HG02884 (cell line): Measurements from ENCODE around the gene MRPL2.
"Not testable (repeated sequence)": the region's sequence is repeated elsewhere in the genome, so short reads cannot be mapped to it uniquely, and the experiment has no call there.

Source experiments
- ATAC-seq: cut with Tn5 transposase; IDR thresholded peaks from one replicate; pipeline ENCODE4 v1.9.1; 2021; ENCODE audit warnings: mild to moderate bottlenecking, moderate library complexity; ENCODE audit not compliant: unreplicated experiment

The MRPL2 gene

DNA sequence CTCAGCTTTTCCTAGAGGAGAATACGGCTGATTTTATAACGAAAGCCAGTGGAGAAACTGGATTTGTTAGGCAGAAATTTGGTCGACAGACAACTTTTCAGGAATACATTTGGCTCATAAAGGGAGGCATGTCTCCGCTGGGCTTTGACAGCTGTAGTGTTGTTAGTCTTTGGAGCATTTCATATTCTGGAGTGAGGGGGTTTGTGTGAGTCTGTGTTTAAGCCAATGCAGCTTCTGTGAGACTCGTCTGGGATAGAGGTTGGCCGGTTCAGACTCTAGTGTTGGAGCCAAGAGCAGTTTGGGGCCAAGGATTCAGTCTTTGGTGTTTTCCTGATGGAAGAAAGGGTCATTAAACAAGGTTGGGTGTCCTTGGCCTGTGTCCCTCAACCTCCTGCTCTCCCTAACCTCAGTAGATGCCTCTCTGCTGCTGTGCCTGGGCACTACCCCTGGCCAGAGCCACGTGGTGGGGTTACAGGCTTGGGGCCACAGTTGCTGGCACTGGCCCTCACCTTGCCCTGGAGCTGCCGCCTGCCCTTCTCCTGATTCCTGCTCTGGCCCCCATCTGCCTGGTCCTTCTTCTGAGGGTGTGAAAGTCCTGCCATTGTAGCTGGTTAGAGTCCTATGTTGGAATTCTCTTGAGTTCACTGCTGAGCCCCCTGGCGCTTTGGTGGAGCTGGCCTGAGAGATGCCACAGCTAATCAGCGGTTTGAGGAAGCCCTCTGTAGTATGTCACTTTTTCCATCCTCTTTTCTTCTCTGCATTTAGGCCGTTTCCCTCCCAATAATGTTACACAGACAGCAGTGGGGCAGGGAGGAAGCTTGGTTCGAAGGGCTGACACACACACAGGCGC, 23.8 kb upstream of the MRPL2 start:
- ATAC-seq, result no peak

- not testable (repeated sequence) for ATAC-seq
These were observed 22.7 kb upstream of the MRPL2 start for GRCh38 chr6:43081922-43082321.

- no peak for ATAC-seq
These were observed 21.8 kb upstream of the MRPL2 start for GRCh38 chr6:43081043-43081442.

- no peak for ATAC-seq
These were observed 19.5 kb upstream of the MRPL2 start for GRCh38 chr6:43078691-43079090.

- no peak for ATAC-seq
These were observed 18.8 kb upstream of the MRPL2 start for GRCh38 chr6:43077981-43078511.

- no peak for ATAC-seq
These were observed 18.1 kb upstream of the MRPL2 start for GRCh38 chr6:43077333-43077809.

DNA sequence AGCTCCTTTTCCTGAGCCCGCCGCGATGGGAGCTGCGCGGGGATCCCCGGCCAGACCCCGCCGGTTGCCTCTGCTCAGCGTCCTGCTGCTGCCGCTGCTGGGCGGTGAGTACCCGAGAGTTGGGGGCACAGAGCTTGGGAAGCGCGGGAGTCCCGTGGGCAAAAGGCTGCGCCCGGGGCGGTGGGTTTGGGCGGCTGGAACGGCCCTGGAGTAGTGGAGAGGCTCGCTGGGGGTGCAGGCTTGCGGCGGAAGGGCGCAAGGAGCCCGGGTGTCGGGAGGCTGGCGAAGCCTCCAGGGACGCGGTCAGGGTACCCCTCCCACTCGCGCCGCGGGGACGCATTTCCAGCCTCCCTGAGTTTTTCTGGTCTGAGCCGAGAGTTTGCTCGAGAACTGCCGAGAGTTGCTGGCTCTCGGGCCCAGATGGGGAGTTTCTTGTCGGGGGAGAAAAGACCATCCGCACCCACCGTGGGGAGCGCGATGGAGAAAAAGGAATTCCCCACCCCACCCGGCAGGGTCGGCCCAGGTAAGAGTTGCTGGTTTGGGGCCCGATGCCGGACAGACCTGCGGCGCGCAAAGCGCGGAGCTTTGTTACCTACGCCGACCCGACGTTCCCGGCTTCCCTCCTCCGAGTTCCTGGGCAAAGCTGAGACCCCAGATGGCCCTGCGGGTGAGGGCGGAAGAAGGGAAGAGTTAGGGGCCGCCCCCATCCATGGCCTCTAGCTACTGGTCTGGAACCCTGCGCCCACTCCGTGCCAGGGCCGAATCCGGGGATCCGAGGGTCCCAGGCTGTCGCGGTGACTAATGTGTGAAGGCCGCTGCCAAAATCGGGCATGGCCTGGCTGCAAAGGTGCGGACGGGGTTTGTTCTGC, 17.5 kb upstream of the MRPL2 start:
- no peak for ATAC-seq

DNA sequence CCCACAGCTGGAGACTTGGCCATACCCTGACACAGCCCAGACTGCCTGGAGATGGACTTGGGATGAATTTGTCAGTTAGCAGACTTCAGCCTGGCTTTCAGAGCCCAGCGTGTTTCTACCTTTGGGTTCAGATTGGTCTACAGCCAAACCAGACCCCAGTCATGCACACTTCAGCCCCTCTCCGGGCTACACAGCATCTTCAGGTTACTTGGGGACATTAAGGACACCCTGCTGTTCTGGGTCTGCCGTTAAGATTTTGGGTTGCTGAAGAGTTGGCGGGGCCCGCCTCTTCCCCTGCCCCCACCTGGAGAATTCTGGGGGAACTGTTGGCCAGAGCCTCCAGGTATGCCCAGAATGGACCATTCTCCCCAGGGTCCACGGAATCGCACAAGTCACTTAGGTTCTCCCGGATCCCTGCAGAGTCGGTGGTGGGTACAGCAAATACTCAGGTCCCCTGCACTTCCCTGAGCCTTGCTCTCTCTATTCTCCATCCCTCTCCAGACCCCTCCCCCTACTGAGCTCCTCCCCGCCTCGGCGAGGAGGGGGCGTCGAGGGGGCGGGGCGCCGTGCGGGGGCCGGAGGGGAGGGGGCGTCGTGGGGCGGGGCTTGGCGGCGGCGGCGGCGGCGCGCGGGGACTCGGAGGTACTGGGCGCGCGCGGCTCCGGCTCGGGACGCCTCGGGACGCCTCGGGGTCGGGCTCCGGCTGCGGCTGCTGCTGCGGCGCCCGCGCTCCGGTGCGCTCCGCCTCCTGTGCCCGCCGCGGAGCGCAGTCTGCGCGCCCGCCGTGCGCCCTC, 16.6 kb upstream of the MRPL2 start, which contains the start of gene PTK7:
Gene PTK7 (plus strand): TSS at position 645 of the 794 bp plus-strand sequence. CDS start 175 bp downstream, outside the sequence.
- ATAC-seq, result no peak

DNA sequence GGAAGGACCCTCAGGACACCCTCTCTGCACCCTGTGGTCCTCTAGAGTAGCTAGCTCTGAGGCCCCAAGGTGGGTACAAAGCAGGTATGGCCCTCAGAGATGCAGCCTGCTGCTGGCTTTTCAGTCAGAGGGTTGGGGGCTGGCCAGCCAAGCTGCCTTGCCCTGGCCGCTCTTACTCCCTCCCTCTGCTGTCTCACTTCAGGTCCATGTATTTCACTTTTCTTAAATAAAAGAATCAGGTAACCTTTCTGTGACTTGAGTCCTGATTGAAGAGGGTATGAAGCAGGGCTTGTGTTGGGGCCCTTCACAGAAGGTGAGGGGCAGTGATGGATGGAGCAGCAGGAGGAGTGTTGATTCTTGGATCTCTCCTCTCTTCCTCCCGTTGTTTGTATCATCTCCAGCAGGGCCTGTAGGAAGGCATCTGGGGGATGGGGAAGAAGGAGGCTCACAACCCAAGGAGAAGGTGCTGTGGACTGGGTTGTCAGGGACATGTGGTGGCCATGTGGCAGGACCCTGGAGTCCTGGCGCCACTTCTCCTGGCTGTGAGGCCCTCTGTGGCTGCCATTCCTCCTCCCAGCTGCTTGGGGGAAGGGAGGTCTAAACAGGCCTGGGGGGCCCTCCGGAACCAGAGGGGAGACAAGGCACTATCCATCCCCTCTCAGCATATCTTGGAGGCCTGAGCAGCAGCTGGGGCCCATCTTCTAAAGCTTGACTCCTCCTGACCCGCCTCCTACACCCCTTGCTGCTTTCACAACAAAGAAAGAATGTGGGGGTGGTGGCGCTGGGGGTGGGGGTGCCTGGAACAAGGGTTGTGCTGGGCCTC, 15.8 kb upstream of the MRPL2 start:
- ATAC-seq, result no peak

DNA sequence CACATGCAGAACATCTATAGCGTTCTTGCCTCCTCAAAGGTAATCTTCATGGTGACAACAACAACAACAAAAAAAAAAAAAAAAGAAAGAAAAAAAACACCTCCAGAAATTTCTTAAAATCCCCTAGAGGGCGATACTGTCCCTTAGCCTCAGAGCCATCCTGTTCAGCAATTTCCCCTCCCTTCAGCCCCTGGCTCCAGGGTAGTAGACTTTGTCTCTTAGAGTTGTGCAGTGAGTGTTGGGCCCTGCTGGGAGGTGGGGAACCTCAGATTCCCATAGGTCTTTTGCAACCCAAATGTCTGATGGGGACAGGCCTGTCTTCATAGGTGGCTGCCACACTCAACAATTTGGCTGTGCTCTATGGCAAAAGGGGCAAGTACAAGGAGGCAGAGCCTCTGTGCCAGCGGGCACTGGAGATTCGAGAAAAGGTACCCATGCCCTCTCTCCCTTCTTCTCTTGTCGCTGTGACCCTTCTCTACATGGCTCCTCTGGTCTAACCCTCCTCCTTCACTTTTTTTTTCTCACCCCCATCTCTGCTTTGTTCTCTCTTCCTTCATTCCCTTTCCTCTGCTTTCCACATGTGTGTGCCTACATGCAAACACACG, 10.9 kb upstream of the MRPL2 start:
- no peak for ATAC-seq

- ATAC-seq, result no peak
These were observed 3.6 kb upstream of the MRPL2 start for GRCh38 chr6:43062818-43063217.

GRCh38 chr6:43061861-43062260, 2.6 kb upstream of the MRPL2 start:
- no peak for ATAC-seq

DNA sequence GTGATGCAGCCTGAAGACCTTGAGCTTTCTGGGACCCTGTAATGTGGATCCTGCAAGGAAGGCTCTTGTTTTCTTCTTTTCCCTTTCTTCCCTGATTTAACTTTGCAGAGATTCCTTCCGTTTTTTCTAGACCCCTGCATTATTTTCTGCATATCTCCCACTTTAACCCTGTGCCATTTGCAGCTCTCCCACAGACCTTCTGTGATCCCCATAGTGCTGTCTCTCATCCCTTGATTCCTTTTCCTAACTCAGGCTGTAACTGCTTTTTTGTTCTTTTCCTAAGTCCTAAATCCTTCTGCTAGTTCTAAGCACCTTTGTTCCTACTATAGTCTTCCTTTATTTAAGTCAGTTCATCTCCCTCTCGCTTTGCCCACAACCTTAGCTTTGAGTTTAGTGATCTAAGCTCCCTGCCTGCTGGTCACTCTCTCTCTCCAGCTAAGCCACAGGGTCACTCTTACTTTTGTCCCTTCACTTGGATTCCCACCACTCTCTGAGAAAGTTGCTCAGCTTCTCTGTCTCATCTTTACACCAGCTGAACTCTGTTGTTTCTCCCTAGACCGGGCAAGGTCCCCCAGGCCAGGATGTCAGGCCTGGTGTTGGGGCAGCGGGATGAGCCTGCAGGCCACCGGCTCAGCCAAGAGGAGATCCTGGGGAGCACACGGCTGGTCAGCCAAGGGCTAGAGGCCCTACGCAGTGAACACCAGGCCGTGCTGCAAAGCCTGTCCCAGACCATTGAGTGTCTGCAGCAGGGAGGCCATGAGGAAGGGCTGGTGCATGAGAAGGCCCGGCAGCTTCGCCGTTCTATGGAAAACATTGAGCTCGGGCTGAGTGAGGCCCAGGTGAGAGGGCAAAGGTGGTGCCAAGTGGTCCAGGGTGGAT, 1.8 kb upstream of the MRPL2 start:
- no peak for ATAC-seq

GRCh38 chr6:43060034-43060754, 960 bp upstream of the MRPL2 start:
- no peak for ATAC-seq

DNA sequence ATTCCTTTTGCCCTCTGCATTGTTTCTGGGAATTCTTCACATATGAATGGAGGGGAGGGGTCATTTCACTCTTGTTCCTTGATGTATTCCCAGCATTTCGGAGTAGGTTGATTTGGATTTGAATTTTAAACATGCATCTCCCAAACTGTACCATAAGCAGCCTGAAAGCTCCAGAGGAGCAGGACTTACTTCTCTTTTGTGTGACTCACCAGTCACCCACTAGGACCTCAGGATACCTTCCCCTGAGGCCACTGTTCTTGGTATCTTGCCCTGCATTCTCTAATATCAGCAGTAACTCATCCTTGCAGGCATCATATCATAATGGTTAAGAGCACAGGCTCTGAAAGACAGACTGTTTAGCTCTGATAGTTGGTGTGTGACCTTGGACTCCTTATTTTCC, 703 bp downstream of the MRPL2 start:
- no peak for ATAC-seq

DNA sequence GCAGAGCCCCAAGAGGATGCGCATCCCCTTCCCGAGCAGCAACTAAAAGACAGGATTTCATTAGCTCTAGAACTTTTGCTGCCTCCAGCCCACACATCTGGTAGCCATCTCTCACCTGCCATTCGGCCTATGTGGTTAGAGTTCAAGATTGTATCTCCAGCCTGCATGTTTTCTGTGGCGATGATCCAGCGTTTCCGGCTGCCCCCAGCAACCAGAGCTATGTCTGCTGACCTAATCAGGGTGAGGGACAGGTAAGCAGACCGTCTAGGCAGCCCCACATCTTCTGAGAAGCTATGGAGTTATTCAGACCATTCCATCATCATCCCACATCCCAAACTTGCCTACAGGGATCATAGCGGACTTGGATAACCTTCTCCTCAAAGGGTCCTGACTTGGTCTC, 3.3 kb downstream of the MRPL2 start:
- ATAC-seq, result no peak

DNA sequence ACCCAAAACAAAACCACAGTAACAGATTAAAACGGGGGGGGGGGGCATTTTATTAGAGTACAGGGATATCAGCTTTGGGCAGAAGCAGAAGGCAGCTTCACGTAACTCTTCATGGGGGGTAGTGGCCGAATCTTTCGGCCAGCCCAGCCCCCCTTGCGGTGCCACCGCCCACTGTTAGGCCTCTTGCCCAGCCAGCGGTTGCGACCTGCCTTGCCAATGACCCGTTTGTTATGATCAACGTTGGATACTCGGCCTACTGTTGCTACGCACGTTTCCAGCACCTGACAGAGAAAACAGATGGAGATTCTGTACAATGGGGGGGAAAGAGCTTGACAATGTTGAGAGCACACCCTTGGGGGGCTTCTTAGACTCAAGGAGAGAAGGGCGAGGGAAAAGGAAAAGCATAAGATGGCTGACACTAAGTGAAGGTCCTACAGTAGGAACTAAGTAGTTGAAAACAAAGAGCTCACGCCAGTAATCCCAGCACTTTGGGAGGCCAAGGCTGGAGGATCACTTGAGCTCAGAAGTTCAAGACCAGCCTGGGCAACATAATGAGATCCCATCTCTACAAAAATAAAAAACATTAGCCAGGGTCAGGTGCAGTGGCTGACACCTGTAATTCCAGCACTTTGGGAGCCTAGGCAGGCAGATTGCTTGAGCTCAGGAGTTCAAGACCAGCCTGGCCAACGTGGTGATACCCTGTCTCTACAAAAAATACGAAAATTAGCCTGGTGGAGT, 4.9 kb downstream of the MRPL2 start:
- no peak for ATAC-seq
